Urothelium cell line (cell line): ENCODE results near the gene ELFN1.
A peak's percentile ranks its signal among the peaks of the same experiment; 100 is the strongest.

Source experiments
- DNase-seq: peaks from one replicate; pipeline ENCODE4 v3.0.0; 2011; ENCODE audit warnings: low spot score, mixed read lengths
- FAIRE-seq: peaks from 2 replicates; lab custom pipeline; 2011; peaks lifted over from hg19 to GRCh38; lab: Jason Lieb, UNC

Gene ELFN1

DNA sequence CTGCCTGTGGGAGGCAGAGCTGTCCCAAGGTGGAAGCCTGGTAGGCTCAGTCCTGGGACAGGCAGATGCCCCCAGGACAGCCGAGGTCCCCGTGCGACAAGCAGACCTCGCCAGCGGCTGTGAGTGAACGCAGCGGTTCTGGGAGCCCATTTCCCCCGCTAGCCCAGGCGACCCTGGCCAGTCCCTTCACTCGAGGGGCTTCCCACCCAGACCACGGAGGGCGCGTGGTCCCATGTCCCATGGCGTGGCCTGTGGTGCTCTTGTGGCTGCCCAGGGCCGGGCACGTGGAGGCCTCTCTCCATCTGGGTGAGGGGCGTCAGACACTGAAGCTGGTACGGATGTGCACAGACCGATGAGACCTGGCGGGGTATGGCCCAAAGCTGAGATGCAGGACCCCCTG is 67.9 kb downstream of the ELFN1 start:
- FAIRE-seq (peak; percentile 20), DNase-seq (no peak)

DNA sequence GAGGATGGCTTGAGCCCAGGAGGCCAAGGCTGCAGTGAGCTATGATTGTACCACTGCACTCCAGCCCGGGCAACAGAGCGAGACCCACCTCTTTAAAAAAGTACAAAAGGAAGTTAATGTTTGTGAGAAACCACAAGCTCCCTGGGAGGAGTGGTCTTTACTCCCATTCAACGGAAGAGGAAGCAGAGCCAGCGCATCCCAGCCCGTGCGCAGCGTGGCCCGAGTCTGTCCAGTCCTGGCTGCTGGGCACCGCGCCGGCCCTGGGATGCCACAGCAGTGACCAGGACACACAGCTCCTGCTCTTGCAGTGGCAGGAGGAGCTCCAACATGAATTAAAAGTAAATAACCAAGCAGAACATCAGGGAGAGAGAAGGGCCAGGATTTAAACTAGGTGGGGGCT is 68.4 kb downstream of the ELFN1 start:
- DNase-seq (no peak), FAIRE-seq (no peak)

DNA sequence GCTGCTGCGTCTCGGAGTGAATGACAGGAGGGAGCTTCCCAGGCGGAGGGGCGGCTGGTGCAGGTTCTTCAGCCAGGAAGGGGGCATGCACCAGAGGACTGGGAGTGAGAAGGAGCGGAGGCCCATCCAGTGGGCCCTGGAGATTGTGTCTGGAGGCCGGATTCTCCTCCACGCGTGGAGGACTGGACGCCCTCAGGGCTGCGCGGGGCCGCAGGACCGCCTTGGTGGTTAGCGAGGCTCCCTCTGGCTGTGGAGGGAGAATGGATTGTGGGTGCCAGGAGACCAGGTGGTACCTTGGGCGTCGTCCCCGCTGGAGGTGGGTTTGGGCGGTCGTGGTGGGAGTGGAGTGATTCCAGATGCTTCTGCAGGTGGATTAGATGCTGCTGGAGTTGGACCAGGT is 68.9 kb downstream of the ELFN1 start:
- FAIRE-seq (peak; percentile 53), DNase-seq (no peak)

DNA sequence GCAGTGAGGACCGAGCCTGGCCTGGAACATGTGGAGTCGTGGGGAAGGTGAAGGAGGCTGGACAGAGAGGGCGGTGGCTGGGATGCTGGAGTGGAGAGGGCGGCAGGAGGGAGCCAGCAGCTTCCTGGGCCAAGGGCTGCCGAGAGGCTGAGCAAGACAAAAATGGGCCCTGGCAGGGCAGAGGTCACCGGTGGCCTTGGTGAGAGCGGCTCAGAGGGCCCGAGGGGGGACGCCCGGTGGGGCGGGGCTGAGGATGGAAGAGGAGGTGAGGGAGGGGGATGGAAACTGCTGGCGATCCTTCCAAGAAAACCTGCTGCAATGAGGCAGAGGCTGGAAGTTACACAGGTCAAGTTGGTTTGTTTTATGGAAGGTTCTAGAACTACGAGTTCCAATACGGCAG is 69.5 kb downstream of the ELFN1 start:
- DNase-seq: no peak
- FAIRE-seq: peak; percentile 65

DNA sequence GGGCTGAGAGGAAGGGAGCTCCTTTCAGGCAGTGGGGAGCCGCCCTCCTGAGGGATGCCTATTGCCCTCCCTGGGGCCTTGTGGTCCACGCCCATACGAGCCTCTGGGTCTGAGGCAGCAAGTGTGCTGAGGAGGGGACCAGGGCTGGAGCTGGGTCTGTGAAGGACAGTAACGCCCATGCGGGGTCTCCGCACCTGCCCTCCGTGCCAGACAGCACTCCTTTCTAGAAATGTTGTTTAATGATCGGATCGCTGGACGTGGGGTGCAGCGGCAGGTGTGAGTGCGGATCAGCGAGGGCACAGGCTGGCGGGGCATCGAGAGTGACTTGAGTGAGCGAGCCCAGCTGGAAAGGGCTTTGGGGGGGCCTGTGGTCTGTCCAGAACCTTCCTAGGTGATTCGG is 70.1 kb downstream of the ELFN1 start:
- DNase-seq (no peak), FAIRE-seq (peak; percentile 74)

DNA sequence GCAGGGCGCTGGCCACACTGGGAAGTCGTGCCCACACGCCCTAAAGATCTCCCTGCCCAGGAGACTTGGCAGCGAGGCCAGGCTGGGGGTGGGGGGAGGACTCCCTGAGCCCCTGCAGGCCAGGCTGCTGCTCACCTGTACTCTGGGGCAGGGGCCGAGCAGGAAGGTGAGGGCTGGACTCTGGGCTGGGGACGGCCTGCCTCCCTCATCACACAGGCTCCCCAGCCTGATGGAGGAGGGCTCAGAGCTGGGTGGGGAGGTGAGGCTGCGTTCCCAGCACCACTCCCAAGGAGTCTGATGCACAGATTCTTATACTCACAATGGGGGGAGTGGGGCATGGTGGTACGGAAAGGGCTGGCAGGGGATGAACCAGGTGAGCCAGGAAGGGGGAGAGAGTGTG is 71.2 kb downstream of the ELFN1 start:
- no peak for FAIRE-seq
- DNase-seq: no peak

DNA sequence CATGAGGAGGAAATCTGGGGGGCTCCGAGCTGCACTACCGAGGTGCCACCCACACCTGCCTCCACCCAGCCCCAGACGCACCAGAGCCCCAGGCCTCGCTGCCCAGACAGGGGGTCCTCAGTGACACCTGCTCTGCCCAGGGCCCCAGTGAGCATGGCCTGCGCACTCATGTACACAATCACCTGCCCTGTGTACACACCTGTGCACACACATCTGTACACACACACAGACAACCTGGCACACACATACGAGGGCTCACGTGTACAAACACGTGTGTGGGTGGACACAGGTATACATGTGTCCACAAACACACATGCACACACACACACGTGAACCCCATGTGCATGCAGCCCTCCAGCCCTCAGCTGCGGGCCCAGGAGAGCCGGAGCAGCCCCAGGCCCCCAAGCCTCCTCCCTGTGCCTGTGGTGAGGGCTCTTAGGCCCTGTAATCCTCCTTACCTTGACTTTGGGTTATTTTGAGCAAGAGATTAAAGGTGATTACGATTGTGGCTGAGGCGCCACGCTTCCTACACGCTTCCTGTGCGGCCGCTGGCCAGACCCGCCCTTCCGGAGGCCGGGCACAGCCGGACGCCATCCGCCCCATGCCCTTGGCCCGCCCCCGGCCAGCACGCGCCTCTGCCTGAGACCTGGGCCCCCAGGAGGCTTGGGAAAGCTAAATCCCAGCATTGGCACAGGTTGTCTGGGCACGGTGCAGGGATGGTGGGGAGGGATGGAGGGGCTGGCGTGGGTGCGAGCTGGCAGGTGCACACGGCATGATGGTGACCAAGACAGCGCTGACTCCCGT is 71.9 kb downstream of the ELFN1 start:
- DNase-seq: no peak

DNA sequence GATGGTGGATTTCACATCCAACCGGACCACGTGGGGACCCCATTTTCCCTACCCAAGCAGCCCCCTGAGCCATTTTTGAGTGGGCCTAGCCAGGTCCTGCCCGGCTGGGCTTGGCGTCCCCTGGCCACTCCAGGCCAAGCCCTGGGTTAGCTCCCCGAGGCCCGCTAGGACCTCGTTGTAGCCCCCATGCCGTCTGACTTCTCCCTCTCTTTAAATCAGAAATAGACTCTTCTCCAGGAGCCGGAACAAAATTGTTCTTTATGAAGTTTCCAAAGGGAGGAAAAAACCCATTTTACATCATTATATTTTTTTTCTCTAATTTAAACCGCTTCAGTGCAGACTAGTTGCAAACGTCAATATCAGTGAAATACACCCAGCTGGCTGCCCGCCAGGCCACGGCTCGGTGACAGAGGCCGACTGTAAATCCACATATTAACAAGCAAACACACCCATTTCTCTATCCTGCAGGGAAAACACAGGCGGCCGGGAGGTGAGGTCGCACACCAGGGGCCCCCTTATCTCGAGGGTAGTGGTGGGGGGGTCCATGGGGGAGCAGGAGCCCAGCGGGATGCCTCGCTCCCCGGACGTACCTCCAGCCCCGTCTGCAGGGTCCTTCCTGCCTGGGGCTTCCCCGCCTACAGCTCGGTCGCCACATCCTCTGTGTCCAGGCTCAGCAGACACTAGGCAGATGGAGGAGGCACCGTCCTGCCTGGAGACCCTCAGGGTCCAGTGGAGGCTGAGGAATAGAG is 72.7 kb downstream of the ELFN1 start:
- FAIRE-seq (peak; percentile 72), DNase-seq (no peak)

More for the DNA sequence above, 71.9 kb downstream of the ELFN1 start:
- FAIRE-seq: peak; percentile 99

DNA sequence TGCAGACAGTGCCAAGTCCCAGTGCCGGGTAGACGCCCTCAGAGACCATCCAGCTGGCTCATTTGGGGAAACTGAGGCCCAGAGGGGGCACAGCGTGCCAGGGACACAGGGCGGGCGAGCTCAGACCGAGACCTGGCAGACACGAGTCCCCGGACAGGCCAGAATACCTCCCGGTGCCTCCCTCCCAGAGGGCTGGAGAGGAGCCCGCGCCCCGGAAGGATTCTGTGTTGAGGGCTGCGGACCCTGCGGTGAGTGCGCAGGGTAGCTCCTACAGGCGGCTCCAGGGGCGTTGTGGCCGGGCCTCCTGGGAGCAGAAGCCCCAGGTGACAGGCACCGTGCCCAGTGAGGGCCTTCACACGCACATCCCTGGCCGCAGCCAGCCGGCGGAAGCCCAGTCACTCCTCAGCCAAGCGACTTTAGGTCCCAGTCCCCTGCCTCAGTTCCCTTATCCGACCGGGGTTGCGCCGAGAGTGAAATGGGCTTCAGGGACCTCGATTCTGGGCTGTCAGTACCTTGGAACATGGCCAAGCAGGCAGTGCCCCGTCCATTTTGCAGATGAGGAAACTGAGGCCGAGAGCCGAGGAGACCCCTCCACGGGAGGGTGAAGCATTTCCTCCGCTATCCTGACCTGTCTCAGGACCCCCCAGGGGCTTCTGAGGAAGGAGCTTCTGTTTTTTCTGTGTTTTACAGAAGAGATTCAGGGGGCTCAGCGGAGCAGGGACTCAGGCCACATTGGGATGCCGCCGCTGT is 73.6 kb downstream of the ELFN1 start:
- DNase-seq: no peak
- no peak for FAIRE-seq

DNA sequence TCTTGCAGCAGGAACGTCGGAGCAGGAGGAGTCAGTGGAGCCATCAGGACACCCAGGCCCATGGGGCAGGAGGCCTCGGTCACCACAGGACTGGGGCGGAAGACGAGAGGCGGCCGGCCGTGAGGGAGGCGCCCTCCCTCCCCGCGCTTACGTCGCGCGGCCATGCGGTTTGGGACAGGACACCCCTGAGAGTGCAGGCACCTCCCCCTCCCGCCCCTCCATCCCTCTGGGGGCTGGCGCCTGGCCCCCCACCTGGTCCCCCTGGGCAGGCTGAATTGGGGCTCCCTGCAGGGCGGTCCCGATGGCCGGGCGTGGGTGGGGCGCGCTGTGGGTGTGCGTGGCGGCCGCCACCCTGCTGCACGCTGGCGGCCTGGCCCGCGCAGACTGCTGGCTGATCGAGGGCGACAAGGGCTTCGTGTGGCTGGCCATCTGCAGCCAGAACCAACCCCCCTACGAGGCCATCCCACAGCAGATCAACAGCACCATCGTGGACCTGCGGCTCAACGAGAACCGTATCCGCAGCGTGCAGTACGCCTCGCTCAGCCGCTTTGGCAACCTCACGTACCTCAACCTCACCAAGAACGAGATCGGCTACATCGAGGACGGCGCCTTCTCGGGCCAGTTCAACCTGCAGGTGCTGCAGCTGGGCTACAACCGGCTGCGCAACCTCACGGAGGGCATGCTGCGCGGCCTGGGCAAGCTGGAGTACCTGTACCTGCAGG is 74.4 kb downstream of the ELFN1 start:
- FAIRE-seq (no peak), DNase-seq (no peak)

DNA sequence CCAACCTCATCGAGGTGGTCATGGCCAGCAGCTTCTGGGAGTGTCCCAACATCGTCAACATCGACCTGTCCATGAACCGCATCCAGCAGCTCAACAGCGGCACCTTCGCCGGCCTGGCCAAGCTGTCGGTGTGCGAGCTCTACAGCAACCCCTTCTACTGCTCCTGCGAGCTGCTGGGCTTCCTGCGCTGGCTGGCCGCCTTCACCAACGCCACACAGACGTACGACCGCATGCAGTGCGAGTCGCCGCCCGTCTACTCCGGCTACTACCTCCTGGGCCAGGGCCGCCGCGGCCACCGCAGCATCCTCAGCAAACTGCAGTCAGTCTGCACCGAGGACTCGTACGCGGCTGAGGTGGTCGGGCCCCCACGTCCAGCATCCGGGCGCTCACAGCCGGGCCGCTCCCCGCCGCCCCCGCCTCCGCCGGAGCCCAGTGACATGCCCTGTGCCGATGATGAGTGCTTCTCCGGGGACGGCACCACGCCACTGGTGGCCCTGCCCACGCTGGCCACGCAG is 75.0 kb downstream of the ELFN1 start:
- DNase-seq (no peak), FAIRE-seq (no peak)

DNA sequence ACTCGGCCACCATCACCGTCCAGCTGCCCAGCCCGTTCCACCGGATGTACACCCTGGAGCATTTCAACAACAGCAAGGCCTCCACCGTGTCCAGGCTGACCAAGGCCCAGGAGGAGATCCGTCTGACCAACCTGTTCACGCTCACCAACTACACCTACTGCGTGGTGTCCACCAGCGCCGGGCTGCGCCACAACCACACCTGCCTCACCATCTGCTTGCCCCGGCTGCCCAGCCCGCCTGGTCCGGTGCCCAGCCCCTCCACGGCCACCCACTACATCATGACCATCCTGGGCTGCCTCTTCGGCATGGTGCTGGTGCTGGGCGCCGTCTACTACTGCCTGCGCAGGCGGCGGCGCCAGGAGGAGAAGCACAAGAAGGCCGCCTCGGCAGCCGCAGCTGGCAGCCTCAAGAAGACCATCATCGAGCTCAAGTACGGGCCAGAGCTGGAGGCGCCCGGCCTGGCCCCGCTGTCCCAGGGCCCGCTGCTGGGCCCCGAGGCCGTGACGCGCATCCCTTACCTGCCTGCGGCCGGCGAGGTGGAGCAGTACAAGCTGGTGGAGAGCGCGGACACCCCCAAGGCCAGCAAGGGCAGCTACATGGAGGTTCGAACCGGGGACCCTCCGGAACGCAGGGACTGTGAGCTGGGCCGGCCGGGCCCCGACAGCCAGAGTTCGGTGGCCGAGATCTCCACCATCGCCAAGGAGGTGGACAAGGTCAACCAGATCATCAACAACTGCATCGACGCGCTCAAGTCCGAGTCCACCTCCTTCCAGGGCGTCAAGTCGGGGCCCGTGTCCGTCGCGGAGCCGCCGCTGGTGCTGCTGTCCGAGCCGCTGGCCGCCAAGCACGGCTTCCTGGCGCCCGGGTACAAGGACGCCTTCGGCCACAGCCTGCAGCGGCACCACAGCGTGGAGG is 75.8 kb downstream of the ELFN1 start:
- FAIRE-seq (peak; percentile 97), DNase-seq (no peak)

DNA sequence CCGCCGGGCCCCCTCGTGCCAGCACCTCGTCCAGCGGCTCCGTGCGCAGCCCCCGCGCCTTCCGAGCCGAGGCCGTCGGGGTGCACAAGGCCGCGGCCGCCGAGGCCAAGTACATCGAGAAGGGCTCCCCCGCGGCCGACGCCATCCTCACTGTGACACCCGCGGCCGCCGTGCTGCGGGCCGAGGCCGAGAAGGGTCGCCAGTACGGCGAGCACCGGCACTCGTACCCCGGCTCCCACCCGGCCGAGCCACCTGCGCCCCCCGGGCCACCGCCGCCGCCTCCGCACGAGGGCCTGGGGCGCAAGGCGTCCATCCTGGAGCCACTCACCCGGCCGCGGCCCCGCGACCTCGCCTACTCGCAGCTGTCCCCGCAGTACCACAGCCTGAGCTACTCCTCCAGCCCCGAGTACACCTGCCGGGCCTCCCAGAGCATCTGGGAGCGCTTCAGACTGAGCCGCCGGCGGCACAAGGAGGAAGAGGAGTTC is 76.5 kb downstream of the ELFN1 start:
- no peak for DNase-seq
- FAIRE-seq: no peak

DNA sequence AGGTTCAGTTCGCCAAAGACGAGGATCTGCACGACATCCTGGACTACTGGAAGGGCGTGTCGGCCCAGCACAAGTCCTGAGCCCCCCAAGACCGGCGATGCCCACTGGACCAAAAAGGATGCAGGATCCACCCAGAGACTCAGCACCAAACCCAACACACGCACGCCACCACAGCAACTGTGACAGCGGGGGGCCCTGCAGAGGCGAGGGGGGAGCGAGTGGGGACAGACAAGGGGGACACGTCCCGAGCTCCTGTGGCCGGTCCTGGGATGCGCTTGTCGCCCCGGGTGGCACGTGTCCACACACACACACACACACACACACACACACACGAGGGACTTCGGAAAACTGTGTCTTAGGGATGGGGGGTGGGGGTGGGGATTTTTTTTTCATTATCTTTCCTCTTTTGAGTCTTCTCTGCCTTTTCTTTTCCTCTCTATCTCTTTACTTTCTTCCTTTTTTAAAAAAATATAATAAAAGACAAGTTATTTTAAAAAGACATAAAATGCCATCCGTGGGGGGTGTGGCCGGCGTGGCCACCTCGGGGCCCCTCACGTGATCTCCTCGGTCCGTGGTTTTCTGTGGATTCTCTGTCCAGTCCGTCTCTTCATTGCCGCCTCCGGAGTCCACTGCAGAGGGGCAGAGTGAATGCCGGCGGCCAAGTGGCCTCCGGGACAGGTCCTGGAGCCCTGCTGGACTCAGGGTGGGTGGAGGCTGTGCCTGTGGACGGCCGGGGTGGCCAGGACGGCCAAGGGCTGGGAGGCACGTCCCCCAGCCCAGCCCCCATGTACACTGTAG is 77.1 kb downstream of the ELFN1 start:
- peak; percentile 56 for FAIRE-seq
- DNase-seq: no peak

DNA sequence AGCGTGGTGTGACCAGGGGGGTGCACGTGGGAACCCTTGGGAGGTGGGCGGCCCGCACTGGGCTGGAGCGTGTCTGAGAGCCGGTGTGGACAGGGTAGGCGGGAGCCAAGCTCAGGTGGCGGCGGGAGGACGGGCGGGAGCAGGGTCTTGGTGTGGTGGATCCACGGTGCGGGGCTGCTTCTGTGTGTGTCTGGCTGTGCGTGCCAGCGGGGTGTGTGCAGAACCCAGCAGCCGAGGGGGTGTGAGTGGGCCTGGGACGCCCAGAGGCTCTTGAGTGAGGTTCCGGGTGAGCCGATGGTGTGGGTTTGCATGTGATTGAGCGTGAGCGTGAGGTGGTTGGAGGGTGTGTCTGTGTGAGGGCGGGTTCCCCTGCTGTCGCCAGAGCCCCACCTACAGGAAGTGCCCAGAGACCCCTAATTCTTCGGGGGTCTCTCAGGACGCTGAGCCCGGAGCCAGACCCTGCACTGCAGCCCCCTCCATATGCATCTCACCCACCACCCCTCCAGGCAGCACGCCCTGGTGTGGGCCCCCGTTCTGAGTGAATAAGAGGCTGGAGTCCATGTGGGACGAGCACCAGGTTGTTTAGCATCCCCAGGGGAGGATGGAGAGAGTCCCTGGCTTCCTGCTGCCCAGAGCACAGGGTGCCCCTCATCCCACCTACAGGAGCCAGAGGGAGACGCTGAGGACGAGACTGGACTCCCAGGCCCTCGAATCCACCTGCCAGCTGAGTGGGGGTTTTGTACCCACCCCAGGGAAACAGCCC is 78.2 kb downstream of the ELFN1 start:
- peak; percentile 42 for FAIRE-seq

DNA sequence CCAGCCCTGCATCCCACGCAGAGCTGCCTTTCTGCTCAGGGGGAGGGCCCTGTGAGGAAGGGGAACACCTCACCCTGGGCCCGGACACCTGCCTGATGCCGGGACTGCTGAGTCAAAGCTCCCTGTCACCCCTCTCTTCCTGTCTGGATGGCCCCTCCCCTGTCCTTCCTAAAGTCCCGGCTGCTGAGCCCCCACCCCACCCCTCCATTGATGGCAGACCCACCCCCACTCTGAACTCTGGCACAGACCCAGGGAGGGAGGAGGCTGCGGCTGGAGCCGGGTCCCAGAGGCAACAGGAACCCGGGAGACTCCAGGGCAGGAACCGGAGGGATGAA is 78.7 kb downstream of the ELFN1 start:
- DNase-seq (peak; percentile 59), FAIRE-seq (peak; percentile 55)

More for the DNA sequence above, 78.2 kb downstream of the ELFN1 start:
- no peak for DNase-seq

DNA sequence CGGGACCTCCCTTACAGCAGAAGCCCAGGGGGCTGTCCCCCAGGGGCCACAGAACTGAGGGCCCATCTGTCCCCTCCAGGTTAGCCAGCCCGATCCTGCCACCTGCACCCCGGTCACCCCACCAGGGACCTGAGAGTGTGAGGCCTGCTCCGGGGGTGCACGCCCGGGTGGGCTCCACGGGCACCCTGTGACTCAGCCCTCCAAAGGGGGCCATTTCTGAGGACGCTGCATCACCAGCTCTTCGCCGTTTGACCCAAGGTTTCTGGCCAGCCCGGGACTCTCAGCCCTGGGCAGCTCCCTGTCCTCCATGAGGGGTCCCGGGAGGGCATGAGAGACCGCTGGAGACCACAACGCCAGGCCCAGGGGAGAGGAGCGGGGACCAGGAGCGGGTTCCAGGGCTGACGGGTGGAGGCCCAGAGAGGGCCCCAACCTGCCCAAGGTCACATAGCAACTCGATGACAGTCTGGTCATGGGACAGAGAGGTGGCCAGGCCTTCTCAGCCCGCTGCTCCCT is 79.3 kb downstream of the ELFN1 start:
- DNase-seq: no peak
- peak; percentile 13 for FAIRE-seq
